Right lobe of liver (tissue), 6 donors: Measurements from ENCODE around the gene ZBTB18. TPM values are rescaled to one million over a fixed set of nuclear protein-coding genes. Genes with fewer than 3 reads are reported as not detected.
"Not testable (repeated sequence)": the region's sequence is repeated elsewhere in the genome, so short reads cannot be mapped to it uniquely, and the experiment has no call there.

ENCODE experiments used
- ATAC-seq, 4 donors: fragments of 200-7000 bp; cut with Tn5 transposase; one replicate each; pipeline ENCODE4 v1.9.1; 2020; ENCODE audit warnings: mild to moderate bottlenecking in 4 of 4, moderate library complexity in 4 of 4
- DNase-seq, 3 donors: peaks; one replicate each; pipeline ENCODE4 v3.0.0-alpha.2; 2020
- H3K27ac ChIP-seq, 3 donors: fragments of 200-600 bp; one replicate each; pipeline ENCODE4 v1.8.0; 2022
- H3K27me3 ChIP-seq, 2 donors: fragments of 200-600 bp; one replicate each; pipeline ENCODE4 v1.8.0; 2022
- H3K36me3 ChIP-seq, 4 donors: fragments of 200-600 bp; sonication (generic) in 1 of 4; one replicate each; pipeline versions ENCODE4 v1.5.1 to v1.8.0; 2017 to 2022; ENCODE audit warnings: control low read depth in 1 of 4
- H3K4me1 ChIP-seq, 4 donors: fragments of 200-600 bp; sonication (generic) in 1 of 4; one replicate each; pipeline versions ENCODE4 v1.5.1 to v1.8.0; 2017 to 2022; ENCODE audit warnings: control low read depth in 1 of 4
- H3K4me3 ChIP-seq, 3 donors: fragments of 200-600 bp; one replicate each; pipeline ENCODE4 v1.8.0; 2022
- H3K9me3 ChIP-seq, 4 donors: fragments of 200-600 bp; sonication (generic) in 1 of 4; one replicate each; pipeline versions ENCODE4 v1.5.1 to v1.8.0; 2017 to 2022; ENCODE audit warnings: control low read depth in 1 of 4
- POLR2A ChIP-seq: fragments of 450-650 bp; IDR thresholded peaks from one replicate; pipeline ENCODE4 v1.6.1; 2017; ENCODE audit warnings: antibody characterized with exemption, mild to moderate bottlenecking
- WGBS: methylation state at CpG from one replicate; pipeline ENCODE4 v1.1.6; 2018; ENCODE audit warnings: low coverage, low lambda C conversion rate; ENCODE audit not compliant: insufficient coverage; ENCODE audit errors: missing lambda C conversion rate; 5-methylcytosine and 5-hydroxymethylcytosine counted together
- intact Hi-C, 2 donors: fragments of 100-400 bp; cut with DNase I; formaldehyde crosslinking; loops; one replicate each; pipeline versions ENCODE4 v1.11.2 to v1.14.1; 2022
- total RNA-seq, 6 experiments: library from RNA; depleted of rRNA in 2 of 6; stranded (reverse); fragments of >200 nt in 2 of 6; fragmentation: NEBNext Ultra II Directional in 3 of 6; extraction: Animal tissue kit (Norgen Biotek cat#: 25700) in 3 of 6; gene quantifications; one replicate each; pipeline versions ENCODE4 v1.1.0 to v1.2.4, GENCODE V29; 2016 to 2023
- TF ChIP-seq, protein P1 (sequence below), 4 donors: fragments of 200-600 bp in 3 of 4; fragments of 450-650 bp in 1 of 4; IDR thresholded peaks; one replicate each; pipeline versions ENCODE4 v1.5.1 to v1.8.0; 2016 to 2022; ENCODE audit warnings: antibody characterized with exemption in 4 of 4, mild to moderate bottlenecking in 2 of 4
- donor health status: DM: no; HTN: yes; CAD: no.
- donor health status: DM: no; HTN: no; CAD: no.
- donor health status: DM: no; HTN: no; CAD: no.
- donor health status: DM: no; HTN: yes; CAD: no.
- donor health status: DM: no; HTN: yes; CAD: no.

ZBTB18 gene
- total RNA-seq, 6 experiments from 2014 or later, result 9.0 to 16.1 (median 10.0) TPM

DNA sequence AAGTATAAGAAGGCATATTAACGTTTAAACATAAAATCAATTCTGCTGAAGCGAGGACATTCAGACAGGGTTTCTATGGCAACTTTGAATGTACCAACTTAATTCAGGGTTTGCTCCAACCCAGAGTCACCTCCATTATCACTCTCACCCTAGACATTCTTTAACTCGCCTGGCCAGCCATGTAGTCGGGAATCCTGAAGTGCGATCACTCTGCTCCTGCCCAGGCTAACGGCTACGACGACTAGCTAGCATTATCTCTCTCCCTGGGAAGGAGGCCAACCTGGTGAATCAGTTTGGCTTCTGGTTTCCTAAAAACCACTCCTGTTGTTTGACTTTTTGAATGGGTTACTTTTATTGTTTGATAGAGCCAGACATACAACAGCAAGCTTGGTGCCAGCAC, 38.9 kb upstream of the ZBTB18 start:
- intact Hi-C loops, result no loop called here
- peak in 2 of 4 donors; percentile 26 to 75 for ATAC-seq
- Histone ChIP-seq H3K4me3 (no peak overlapping the region), H3K27ac (no peak overlapping the region), H3K27me3 (no peaks in the 10 kb centered on the region), H3K4me1 (no peaks in the 10 kb centered on the region), H3K9me3 (no peaks in the 10 kb centered on the region), H3K36me3 (no peaks in the 10 kb centered on the region)
- peak in 1 of 3 donors; percentile 28 for DNase-seq
- no peak for TF ChIP-seq POLR2A
- TF ChIP-seq, protein P1, sequence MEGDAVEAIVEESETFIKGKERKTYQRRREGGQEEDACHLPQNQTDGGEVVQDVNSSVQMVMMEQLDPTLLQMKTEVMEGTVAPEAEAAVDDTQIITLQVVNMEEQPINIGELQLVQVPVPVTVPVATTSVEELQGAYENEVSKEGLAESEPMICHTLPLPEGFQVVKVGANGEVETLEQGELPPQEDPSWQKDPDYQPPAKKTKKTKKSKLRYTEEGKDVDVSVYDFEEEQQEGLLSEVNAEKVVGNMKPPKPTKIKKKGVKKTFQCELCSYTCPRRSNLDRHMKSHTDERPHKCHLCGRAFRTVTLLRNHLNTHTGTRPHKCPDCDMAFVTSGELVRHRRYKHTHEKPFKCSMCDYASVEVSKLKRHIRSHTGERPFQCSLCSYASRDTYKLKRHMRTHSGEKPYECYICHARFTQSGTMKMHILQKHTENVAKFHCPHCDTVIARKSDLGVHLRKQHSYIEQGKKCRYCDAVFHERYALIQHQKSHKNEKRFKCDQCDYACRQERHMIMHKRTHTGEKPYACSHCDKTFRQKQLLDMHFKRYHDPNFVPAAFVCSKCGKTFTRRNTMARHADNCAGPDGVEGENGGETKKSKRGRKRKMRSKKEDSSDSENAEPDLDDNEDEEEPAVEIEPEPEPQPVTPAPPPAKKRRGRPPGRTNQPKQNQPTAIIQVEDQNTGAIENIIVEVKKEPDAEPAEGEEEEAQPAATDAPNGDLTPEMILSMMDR (IDR thresholded peaks at IDR 0.05), result no peak
- WGBS, result 27% methylated on average over 8 of the region's 8 CpGs

DNA sequence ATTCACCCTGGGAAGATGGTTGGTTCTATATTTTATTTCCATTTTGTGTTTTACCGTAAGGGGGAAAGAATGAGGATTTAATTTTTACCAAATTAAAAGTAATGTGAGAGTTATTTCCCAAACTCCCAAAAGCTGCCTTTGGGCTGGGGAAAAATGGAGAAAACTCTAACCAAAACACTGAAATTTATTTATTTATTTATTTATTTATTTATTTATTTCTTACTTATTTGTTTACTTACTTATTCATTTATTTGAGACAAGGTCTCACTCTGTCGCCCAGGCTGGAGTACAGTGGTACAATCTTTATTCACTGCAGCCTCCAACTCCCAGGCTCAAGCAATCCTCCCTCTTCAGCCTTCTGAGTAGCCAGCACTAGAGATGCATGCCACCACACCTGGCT, 38.0 kb upstream of the ZBTB18 start:
- ATAC-seq, result no peak
- Histone ChIP-seq H3K4me3 (no peak overlapping the region), H3K4me1 (no peaks in the 10 kb centered on the region), H3K27ac (no peak overlapping the region), H3K27me3 (no peaks in the 10 kb centered on the region), H3K9me3 (no peaks in the 10 kb centered on the region), H3K36me3 (no peaks in the 10 kb centered on the region)
- intact Hi-C loops, result no loop called here
- no peak for DNase-seq
- 95% methylated on average over 2 of the region's 2 CpGs for WGBS
- TF ChIP-seq POLR2A, result no peak
- TF ChIP-seq, protein P1 (IDR thresholded peaks at IDR 0.05), result no peak

DNA sequence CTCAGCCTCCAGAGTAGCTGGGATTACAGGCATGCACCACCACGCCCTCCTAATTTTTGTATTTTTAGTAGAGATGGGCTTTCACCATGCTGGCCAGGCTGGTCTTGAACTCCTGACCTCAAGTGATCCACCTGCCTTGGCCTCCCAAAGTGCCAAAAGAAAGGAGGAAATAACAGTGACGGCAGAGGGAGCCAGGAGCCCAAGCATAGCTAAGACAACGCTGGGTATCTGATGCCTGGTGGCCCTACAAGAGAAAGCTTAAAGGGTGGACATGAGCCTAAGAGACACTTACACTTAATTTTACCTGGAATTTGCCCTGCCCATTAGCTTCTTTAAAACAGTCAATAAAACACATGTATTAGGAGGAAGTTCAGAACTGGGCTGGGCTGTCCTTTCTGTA, 36.2 kb upstream of the ZBTB18 start:
- TF ChIP-seq, protein P1 (IDR thresholded peaks at IDR 0.05), result peak in 1 of 4 donors; percentile 17
- H3K9me3 ChIP-seq, H3K27me3 ChIP-seq, H3K4me1 ChIP-seq, DNase-seq, H3K4me3 ChIP-seq, H3K27ac ChIP-seq, intact Hi-C loops, H3K36me3 ChIP-seq: not testable (repeated sequence)
- 64% methylated on average over 2 of the region's 3 CpGs for WGBS
- ATAC-seq, result peak in 2 of 4 donors; percentile 18 to 69

DNA sequence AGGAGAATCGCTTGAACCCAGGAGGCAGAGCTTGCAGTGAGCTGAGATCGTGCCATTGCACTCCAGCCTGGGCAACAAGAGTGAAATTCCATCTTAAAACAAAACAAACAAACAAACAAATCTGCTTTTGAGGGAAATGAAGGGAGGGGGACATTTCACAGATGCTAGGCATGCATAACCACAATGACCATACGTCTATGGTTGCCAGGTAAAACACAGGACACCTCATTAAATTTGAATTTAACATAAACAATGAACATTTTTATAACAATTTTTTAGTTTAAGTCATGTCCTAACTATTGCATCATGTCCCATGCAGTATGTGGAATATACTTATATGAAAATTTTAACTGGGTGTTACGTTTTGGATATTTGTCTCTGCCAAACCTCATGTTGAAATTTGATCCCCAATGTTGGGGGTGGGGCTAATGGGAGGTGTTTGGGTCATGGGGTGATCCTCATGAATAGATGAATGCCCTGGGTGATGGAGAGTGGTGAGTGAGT, 31.0 kb upstream of the ZBTB18 start:
- H3K4me3 ChIP-seq, result no peak overlapping the region
- no peak overlapping the region for H3K27ac ChIP-seq
- H3K4me1 ChIP-seq, result no peaks in the 10 kb centered on the region
- ATAC-seq (no peak), DNase-seq (no peak)
- 55% methylated on average over 4 of the region's 4 CpGs for WGBS
- intact Hi-C loops, result no loop called here
- no peaks in the 10 kb centered on the region for H3K27me3 ChIP-seq
- no peaks in the 10 kb centered on the region for H3K9me3 ChIP-seq
- H3K36me3 ChIP-seq, result no peaks in the 10 kb centered on the region
- TF ChIP-seq, protein P1 (IDR thresholded peaks at IDR 0.05), result no peak
- no peak for TF ChIP-seq POLR2A

DNA sequence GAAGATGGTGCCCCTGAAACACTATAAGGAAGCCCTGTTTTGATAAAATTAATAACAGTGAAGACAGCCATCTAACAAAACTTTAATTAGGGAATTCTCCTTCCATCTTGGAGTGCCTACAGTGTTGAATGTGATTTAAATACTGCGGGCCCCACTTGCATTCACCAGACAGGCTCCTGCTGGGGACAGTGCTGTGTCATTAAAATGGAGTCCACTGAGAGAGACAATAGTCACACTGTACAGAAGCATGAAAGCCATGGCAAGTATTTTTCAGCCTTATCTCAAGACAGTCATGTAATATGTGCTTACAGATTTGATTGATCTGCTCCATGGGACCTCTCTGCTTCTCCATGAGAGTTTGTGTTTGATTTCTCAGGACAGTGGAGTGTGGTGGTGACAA, 29.7 kb upstream of the ZBTB18 start:
- H3K9me3 ChIP-seq, result no peaks in the 10 kb centered on the region
- intact Hi-C loops, result no loop called here
- no peaks in the 10 kb centered on the region for H3K4me1 ChIP-seq
- TF ChIP-seq POLR2A, result no peak
- TF ChIP-seq, protein P1 (IDR thresholded peaks at IDR 0.05), result no peak
- no peak overlapping the region for H3K4me3 ChIP-seq
- no peak overlapping the region for H3K27ac ChIP-seq
- ATAC-seq, result no peak
- WGBS, result 100% methylated on average over 1 of the region's 1 CpG
- no peak for DNase-seq
- H3K27me3 ChIP-seq, result no peaks in the 10 kb centered on the region
- H3K36me3 ChIP-seq, result no peaks in the 10 kb centered on the region
